Osteoblast (primary cell): ENCODE measurements around the gene ACSL5. TPM values are rescaled to one million over a fixed set of nuclear protein-coding genes. Genes with fewer than 3 reads are reported as not detected.
A peak's percentile ranks its signal among the peaks of the same experiment; 100 is the strongest.

ENCODE experiments used
- DNase-seq: peaks from one replicate; pipeline ENCODE4 v3.0.0; 2011; ENCODE audit warnings: low spot score, mixed read lengths; ENCODE audit not compliant: insufficient read length; ENCODE audit errors: missing footprints
- H2AFZ ChIP-seq: 2 replicates; pipeline ENCODE4 v1.6.0; 2011; ENCODE audit warnings: mild to moderate bottlenecking, low read length
- H3K27ac ChIP-seq: 2 replicates; pipeline ENCODE4 v1.5.1; 2011; ENCODE audit warnings: mild to moderate bottlenecking, low read depth, low read length, moderate library complexity
- H3K27me3 ChIP-seq: 2 replicates; pipeline ENCODE4 v1.6.0; 2012; ENCODE audit warnings: mild to moderate bottlenecking, control low read depth, inconsistent platforms, low read length, moderate library complexity; ENCODE audit not compliant: insufficient read depth
- H3K36me3 ChIP-seq: 2 replicates; pipeline ENCODE4 v1.5.1; 2011; ENCODE audit warnings: mild to moderate bottlenecking, low read length, control low read depth, moderate library complexity; ENCODE audit not compliant: insufficient read depth
- H3K4me1 ChIP-seq: 2 replicates; pipeline ENCODE4 v1.5.1; 2011; ENCODE audit warnings: mild to moderate bottlenecking, low read length, control low read depth, moderate library complexity; ENCODE audit not compliant: insufficient read depth
- H3K4me2 ChIP-seq: 2 replicates; pipeline ENCODE4 v1.6.0; 2011; ENCODE audit warnings: mild to moderate bottlenecking, low read length; ENCODE audit not compliant: insufficient read depth
- H3K4me3 ChIP-seq: fragments of 200-600 bp; sonication (generic); 3 replicates; pipeline ENCODE4 v1.5.1; 2012; ENCODE audit warnings: mild to moderate bottlenecking, low read length, inconsistent platforms; ENCODE audit not compliant: insufficient read depth
- H3K79me2 ChIP-seq: 2 replicates; pipeline ENCODE4 v1.6.0; 2012; ENCODE audit warnings: mild to moderate bottlenecking, low read length, control low read depth, inconsistent platforms; ENCODE audit not compliant: insufficient read depth
- H3K9me3 ChIP-seq: 2 replicates; pipeline ENCODE4 v1.5.1; 2011; ENCODE audit warnings: low read depth, low read length, control low read depth
- H4K20me1 ChIP-seq: 2 replicates; pipeline ENCODE4 v1.6.0; 2012; ENCODE audit warnings: mild to moderate bottlenecking, low read length, control low read depth; ENCODE audit not compliant: insufficient read depth
- CTCF ChIP-seq: IDR thresholded peaks from 2 replicates; pipeline ENCODE4 v1.5.1; 2011; ENCODE audit warnings: mild to moderate bottlenecking, low read depth, low read length, moderate library complexity; ENCODE audit errors: extremely low read depth
- total RNA-seq: library from RNA; depleted of rRNA; stranded (reverse); fragments of >200 nt; gene quantifications from 2 replicates; pipeline ENCODE4 v1.2.3, GENCODE V29; 2012

ACSL5 gene
- total RNA-seq, 1 donor = 5.1 TPM

- H3K27ac ChIP-seq = no peak overlapping the region
- no peaks in the 10 kb centered on the region for H3K9me3 ChIP-seq
- no peak overlapping the region for H2AFZ ChIP-seq
- DNase-seq = no peak
- no peaks in the 10 kb centered on the region for H3K79me2 ChIP-seq
- no peak overlapping the region for H3K4me3 ChIP-seq
- H3K4me2 ChIP-seq = no peak overlapping the region
- TF ChIP-seq CTCF = no peak
- no peaks in the 10 kb centered on the region for H3K36me3 ChIP-seq
- H3K27me3 ChIP-seq = no peaks in the 10 kb centered on the region
- H3K4me1 ChIP-seq = peaks cover 4% of the 10 kb centered on the region
- H4K20me1 ChIP-seq = no peaks in the 10 kb centered on the region
Measured at GRCh38 chr10:112359606-112360307, 14.2 kb upstream of the ACSL5 start.

GRCh38 chr10:112360308-112361270 lies 13.3 kb upstream of the ACSL5 start:
- no peak for DNase-seq
- Histone ChIP-seq H3K4me2 (no peak overlapping the region), H3K4me1 (peaks cover 4% of the 10 kb centered on the region), H3K36me3 (no peaks in the 10 kb centered on the region), H3K27ac (no peak overlapping the region), H2AFZ (no peak overlapping the region), H3K4me3 (no peak overlapping the region), H3K27me3 (no peaks in the 10 kb centered on the region), H3K79me2 (no peaks in the 10 kb centered on the region), H3K9me3 (no peaks in the 10 kb centered on the region), H4K20me1 (no peaks in the 10 kb centered on the region)
- no peak for TF ChIP-seq CTCF

GRCh38 chr10:112361951-112362751 lies 11.8 kb upstream of the ACSL5 start:
- no peaks in the 10 kb centered on the region for H3K9me3 ChIP-seq
- H3K79me2 ChIP-seq = no peaks in the 10 kb centered on the region
- no peaks in the 10 kb centered on the region for H3K36me3 ChIP-seq
- no peak for TF ChIP-seq CTCF
- H4K20me1 ChIP-seq = no peaks in the 10 kb centered on the region
- H3K27ac ChIP-seq = no peak overlapping the region
- peaks cover 4% of the 10 kb centered on the region for H3K4me1 ChIP-seq
- H3K4me3 ChIP-seq = no peak overlapping the region
- H2AFZ ChIP-seq = peak overlapping the region; percentile 56
- H3K27me3 ChIP-seq = no peaks in the 10 kb centered on the region
- peak; percentile 84 for DNase-seq
- H3K4me2 ChIP-seq = no peak overlapping the region
